Esophagus (tissue), 2 donors: ENCODE measurements around the gene DIS3. TPM values are rescaled to one million over a fixed set of nuclear protein-coding genes. Genes with fewer than 3 reads are reported as not detected.
"Not testable (repeated sequence)": the region's sequence is repeated elsewhere in the genome, so short reads cannot be mapped to it uniquely, and the experiment has no call there.

Source experiments
- H3K27ac ChIP-seq, 2 donors: one replicate each; pipeline ENCODE4 v1.5.1; 2013; ENCODE audit warnings: low read depth in 2 of 2, mild to moderate bottlenecking in 2 of 2, inconsistent platforms in 1 of 2, low read length in 1 of 2, moderate library complexity in 1 of 2
- H3K27me3 ChIP-seq, 2 donors: one replicate each; pipeline ENCODE4 v1.6.1; 2013; ENCODE audit warnings: low read length in 2 of 2, control low read depth in 1 of 2, mild to moderate bottlenecking in 1 of 2; ENCODE audit not compliant: insufficient read depth in 2 of 2, control insufficient read depth in 1 of 2
- H3K36me3 ChIP-seq, 2 donors: one replicate each; pipeline ENCODE4 v1.6.1; 2013; ENCODE audit warnings: low read length in 1 of 2; ENCODE audit not compliant: control insufficient read depth in 2 of 2, insufficient read depth in 2 of 2
- H3K4me1 ChIP-seq, 2 donors: one replicate each; pipeline ENCODE4 v1.6.1; 2013; ENCODE audit warnings: low read length in 1 of 2; ENCODE audit not compliant: control insufficient read depth in 2 of 2, insufficient read depth in 2 of 2
- H3K4me3 ChIP-seq, 2 donors: one replicate each; pipeline ENCODE4 v1.5.1; 2013; ENCODE audit warnings: low read length in 2 of 2, mild to moderate bottlenecking in 2 of 2, low read depth in 1 of 2, moderate library complexity in 1 of 2
- H3K9me3 ChIP-seq, 2 donors: one replicate each; pipeline ENCODE4 v1.6.1; 2013; ENCODE audit warnings: mild to moderate bottlenecking in 2 of 2, low read depth in 1 of 2, low read length in 1 of 2, moderate library complexity in 1 of 2; ENCODE audit not compliant: control insufficient read depth in 2 of 2, insufficient read depth in 1 of 2
- WGBS, 2 donors: extraction: QIAGEN DNeasy Blood & Tissue Kit; methylation state at CpG; one replicate each; pipeline ENCODE4 v1.1.7; 2013; 5-methylcytosine and 5-hydroxymethylcytosine counted together
- polyA plus RNA-seq, 2 donors: library from polyadenylated mRNA; stranded (reverse); fragments of 200-250 nt; gene quantifications; one replicate each; pipeline ENCODE4 v1.2.3, GENCODE V29; 2013
- donor health status: healthy with polysubstance abuse.
- donor health status: Bipolar disorder and iron deficiency.

Gene DIS3
- 10 to 100 TPM in 1 of 2 donors, 1 to 10 TPM in 1; 8.2 to 12.9 TPM for polyA plus RNA-seq

GRCh38 chr13:72781451-72782439 lies at the start of gene DIS3, which contains the start of gene PIBF1:
TSS of gene DIS3 (minus strand) at chr13:72781900. CDS start at chr13:72781832, 68 bp downstream.
TSS of gene PIBF1 (plus strand) at chr13:72782133. CDS start at chr13:72783470, 1,337 bp downstream.
- WGBS, 2 donors, result 0% methylated on average over 81 of the region's 81 CpGs
- Histone ChIP-seq H3K4me3 (peak within 1 kb of the TSS; percentile 96 to 100), H3K27ac (peak within 1 kb of the TSS; percentile 85 to 92), H3K4me1 (peaks cover 0 to 3% of the 10 kb centered on the region in 2 donors), H3K27me3 (no peaks in the 10 kb centered on the region), H3K36me3 (peaks cover 0 to 3% of the 10 kb centered on the region in 2 donors), H3K9me3 (no peaks in the 10 kb centered on the region)

GRCh38 chr13:72823724-72824123 lies 42.0 kb upstream of the DIS3 start:
- 96 to 98% methylated on average over 3 of the region's 3 CpGs for WGBS, 2 donors
- H3K9me3 ChIP-seq, result no peaks in the 10 kb centered on the region
- peaks cover 0 to 2% of the 10 kb centered on the region in 2 donors for H3K36me3 ChIP-seq
- H3K4me3 ChIP-seq, result no peak overlapping the region
- H3K27ac ChIP-seq, result no peak overlapping the region
- H3K4me1 ChIP-seq, result no peaks in the 10 kb centered on the region
- H3K27me3 ChIP-seq, result no peaks in the 10 kb centered on the region

- H3K4me3 ChIP-seq, result no peak overlapping the region
- H3K27ac ChIP-seq, result no peak overlapping the region
- H3K9me3 ChIP-seq, result no peaks in the 10 kb centered on the region
- H3K27me3 ChIP-seq, result no peaks in the 10 kb centered on the region
- WGBS, 2 donors, result 89 to 96% methylated on average over 2 of the region's 2 CpGs
- no peaks in the 10 kb centered on the region for H3K4me1 ChIP-seq
- H3K36me3 ChIP-seq, result peaks cover 0 to 2% of the 10 kb centered on the region in 2 donors
These were observed 41.4 kb upstream of the DIS3 start for GRCh38 chr13:72823081-72823480.

- Histone ChIP-seq H3K27me3 (no peaks in the 10 kb centered on the region), H3K4me1 (no peaks in the 10 kb centered on the region), H3K36me3 (peaks cover 0 to 2% of the 10 kb centered on the region in 2 donors), H3K27ac (no peak overlapping the region), H3K9me3 (no peaks in the 10 kb centered on the region), H3K4me3 (no peak overlapping the region)
- 35 to 55% methylated on average over 1 of the region's 1 CpG for WGBS, 2 donors
These were observed 39.2 kb upstream of the DIS3 start for GRCh38 chr13:72820898-72821279.

- 82% methylated on average over 8 of the region's 8 CpGs for WGBS, 2 donors
- Histone ChIP-seq H3K4me3 (no peak overlapping the region), H3K36me3 (peaks cover 0 to 2% of the 10 kb centered on the region in 2 donors), H3K9me3 (no peaks in the 10 kb centered on the region), H3K27me3 (no peaks in the 10 kb centered on the region), H3K4me1 (no peaks in the 10 kb centered on the region), H3K27ac (no peak overlapping the region)
These were observed 38.6 kb upstream of the DIS3 start for GRCh38 chr13:72820156-72820897.

GRCh38 chr13:72808917-72809500 lies 27.3 kb upstream of the DIS3 start:
- Histone ChIP-seq H3K36me3 (peaks cover 2% of the 10 kb centered on the region in 2 donors), H3K9me3 (no peaks in the 10 kb centered on the region), H3K27ac (no peak overlapping the region), H3K4me1 (no peaks in the 10 kb centered on the region), H3K27me3 (no peaks in the 10 kb centered on the region), H3K4me3 (no peak overlapping the region)
- 10 to 11% methylated on average over 1 of the region's 1 CpG for WGBS, 2 donors

- H3K27ac ChIP-seq, H3K27me3 ChIP-seq, H3K36me3 ChIP-seq, H3K4me3 ChIP-seq, H3K4me1 ChIP-seq, H3K9me3 ChIP-seq: not testable (repeated sequence)
- WGBS, 2 donors, result 100% methylated on average over 1 of the region's 1 CpG
These were observed 24.8 kb upstream of the DIS3 start for GRCh38 chr13:72806514-72806913.

- Histone ChIP-seq H3K27ac (no peak overlapping the region), H3K9me3 (no peaks in the 10 kb centered on the region), H3K4me1 (no peaks in the 10 kb centered on the region), H3K36me3 (peaks cover 2% of the 10 kb centered on the region in 2 donors), H3K4me3 (no peak overlapping the region), H3K27me3 (no peaks in the 10 kb centered on the region)
- WGBS, 2 donors, result 97 to 100% methylated on average over 1 of the region's 1 CpG
These were observed 24.1 kb upstream of the DIS3 start for GRCh38 chr13:72805676-72806346.

GRCh38 chr13:72804301-72804700 lies 22.6 kb upstream of the DIS3 start:
- H3K4me3 ChIP-seq, result no peak overlapping the region
- 94 to 95% methylated on average over 1 of the region's 1 CpG for WGBS, 2 donors
- H3K36me3 ChIP-seq, result peaks cover 2% of the 10 kb centered on the region in 2 donors
- no peaks in the 10 kb centered on the region for H3K27me3 ChIP-seq
- no peaks in the 10 kb centered on the region for H3K4me1 ChIP-seq
- H3K27ac ChIP-seq, result no peak overlapping the region
- no peaks in the 10 kb centered on the region for H3K9me3 ChIP-seq
